ENCODE measurements around the gene KIF2A. TPM values are rescaled to one million over a fixed set of nuclear protein-coding genes. Genes with fewer than 3 reads are reported as not detected.

The KIF2A gene
- total RNA-seq, 1 experiment from 2014 or later = 42.9 TPM

DNA sequence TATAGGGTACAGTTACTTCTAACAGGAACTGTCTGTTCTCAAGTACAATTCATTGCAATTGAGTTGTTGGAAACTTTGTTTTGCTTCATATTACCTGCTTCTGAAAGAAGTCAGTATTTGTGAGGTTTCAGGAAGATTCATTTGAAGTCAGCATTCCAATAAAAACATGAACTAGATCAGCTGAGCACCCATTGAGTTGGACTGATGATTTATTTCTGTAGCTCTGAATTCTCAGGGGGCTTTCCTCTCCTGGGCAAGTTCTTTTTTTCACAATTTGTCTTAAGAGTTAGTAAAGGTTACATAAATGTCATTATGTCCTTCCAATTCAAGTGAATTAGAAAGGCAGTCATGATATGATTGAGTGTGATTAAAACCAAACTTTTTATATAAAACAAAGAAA lies 16.2 kb upstream of the KIF2A start:
- no peaks in the 10 kb centered on the region for H4K20me1 ChIP-seq (ENCODE audit: insufficient read depth)
- ATAC-seq (no peak), DNase-seq (ENCODE audit: low read depth, low spot score) (no peak)
- TF ChIP-seq SP1 (IDR thresholded peaks at IDR 0.05; ENCODE audit: low read depth) = no peak
- TF ChIP-seq, protein P1, sequence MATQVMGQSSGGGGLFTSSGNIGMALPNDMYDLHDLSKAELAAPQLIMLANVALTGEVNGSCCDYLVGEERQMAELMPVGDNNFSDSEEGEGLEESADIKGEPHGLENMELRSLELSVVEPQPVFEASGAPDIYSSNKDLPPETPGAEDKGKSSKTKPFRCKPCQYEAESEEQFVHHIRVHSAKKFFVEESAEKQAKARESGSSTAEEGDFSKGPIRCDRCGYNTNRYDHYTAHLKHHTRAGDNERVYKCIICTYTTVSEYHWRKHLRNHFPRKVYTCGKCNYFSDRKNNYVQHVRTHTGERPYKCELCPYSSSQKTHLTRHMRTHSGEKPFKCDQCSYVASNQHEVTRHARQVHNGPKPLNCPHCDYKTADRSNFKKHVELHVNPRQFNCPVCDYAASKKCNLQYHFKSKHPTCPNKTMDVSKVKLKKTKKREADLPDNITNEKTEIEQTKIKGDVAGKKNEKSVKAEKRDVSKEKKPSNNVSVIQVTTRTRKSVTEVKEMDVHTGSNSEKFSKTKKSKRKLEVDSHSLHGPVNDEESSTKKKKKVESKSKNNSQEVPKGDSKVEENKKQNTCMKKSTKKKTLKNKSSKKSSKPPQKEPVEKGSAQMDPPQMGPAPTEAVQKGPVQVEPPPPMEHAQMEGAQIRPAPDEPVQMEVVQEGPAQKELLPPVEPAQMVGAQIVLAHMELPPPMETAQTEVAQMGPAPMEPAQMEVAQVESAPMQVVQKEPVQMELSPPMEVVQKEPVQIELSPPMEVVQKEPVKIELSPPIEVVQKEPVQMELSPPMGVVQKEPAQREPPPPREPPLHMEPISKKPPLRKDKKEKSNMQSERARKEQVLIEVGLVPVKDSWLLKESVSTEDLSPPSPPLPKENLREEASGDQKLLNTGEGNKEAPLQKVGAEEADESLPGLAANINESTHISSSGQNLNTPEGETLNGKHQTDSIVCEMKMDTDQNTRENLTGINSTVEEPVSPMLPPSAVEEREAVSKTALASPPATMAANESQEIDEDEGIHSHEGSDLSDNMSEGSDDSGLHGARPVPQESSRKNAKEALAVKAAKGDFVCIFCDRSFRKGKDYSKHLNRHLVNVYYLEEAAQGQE (IDR thresholded peaks at IDR 0.05; ENCODE audit: low read depth) = no peak
- no peak for TF ChIP-seq EZH2phosphoT487 (IDR thresholded peaks at IDR 0.05; ENCODE audit: borderline replicate concordance)
- TF ChIP-seq, protein P2, sequence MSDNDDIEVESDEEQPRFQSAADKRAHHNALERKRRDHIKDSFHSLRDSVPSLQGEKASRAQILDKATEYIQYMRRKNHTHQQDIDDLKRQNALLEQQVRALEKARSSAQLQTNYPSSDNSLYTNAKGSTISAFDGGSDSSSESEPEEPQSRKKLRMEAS (IDR thresholded peaks at IDR 0.05) = no peak
- no peak for TF ChIP-seq YY1 (IDR thresholded peaks at IDR 0.05; ENCODE audit: extremely low read depth, insufficient replicate concordance, low read depth, low read length)
- no peak for TF ChIP-seq CEBPB (IDR thresholded peaks at IDR 0.05; ENCODE audit: low read depth)
- no peak for TF ChIP-seq SIN3A (IDR thresholded peaks at IDR 0.05; ENCODE audit: low read depth)
- no peak for TF ChIP-seq ELF1 (IDR thresholded peaks at IDR 0.05; ENCODE audit: borderline replicate concordance, low read depth)
- no peak for TF ChIP-seq JUND (IDR thresholded peaks at IDR 0.05)
- no peak for TF ChIP-seq ZFX (IDR thresholded peaks at IDR 0.05)
- ChIA-PET RAD21 (ENCODE audit: low non-redundant PET in 1 of 2, low total read pairs in 2 of 2, uncharacterized antibody in 2 of 2, unreplicated experiment in 2 of 2) (no interaction called here), POLR2A (no interaction called here), CTCF (interaction anchor here (0.7 kb wide), 1 partner anchor 25 kb away, joined by 3 read pairs; no protein-coding TSS in a partner anchor)
- no peaks in the 10 kb centered on the region for H3K4me1 ChIP-seq (ENCODE audit: control insufficient read depth in 1 of 2, insufficient read depth in 2 of 2, low read length in 2 of 2)
- H3K9me3 ChIP-seq (ENCODE audit: control insufficient read depth in 1 of 2, insufficient read depth in 1 of 2, low read depth in 1 of 2, low read length in 2 of 2) = no peaks in the 10 kb centered on the region
- no peaks in the 10 kb centered on the region for H3K36me3 ChIP-seq (ENCODE audit: control insufficient read depth in 1 of 2, insufficient read depth in 2 of 2, low read length in 2 of 2)
- no peaks in the 10 kb centered on the region for H3K79me2 ChIP-seq (ENCODE audit: insufficient read depth, low read length)
- BruUV-seq (replicated peaks) = no TSS peak
- intact Hi-C loops (cut with micrococcal nuclease) = no loop called here
- H3K4me3 ChIP-seq (replicated peaks in 1 of 2; ENCODE audit: low read depth in 1 of 2, low read length in 2 of 2) = no peak overlapping the region
- H3K9ac ChIP-seq (ENCODE audit: low read length) = no peak overlapping the region
- H2AFZ ChIP-seq (ENCODE audit: low read depth, low read length, poor library complexity, severe bottlenecking) = no peak overlapping the region
- H3K27ac ChIP-seq (ENCODE audit: low read depth, low read length) = no peak overlapping the region
- no peak overlapping the region for H3K4me2 ChIP-seq (ENCODE audit: low read length)
- no peaks in the 10 kb centered on the region for H3K9me2 ChIP-seq (ENCODE audit: insufficient read depth)
- H3K27me3 ChIP-seq (ENCODE audit: insufficient read depth, low read length) = no peaks in the 10 kb centered on the region

Measured in HCT116 (cell line).